IPS-20b (cell line): ENCODE measurements around the gene PMEPA1.

ENCODE experiments used
- H3K27ac ChIP-seq: one replicate; pipeline ENCODE4 v1.5.1; 2013; ENCODE audit warnings: low read length
- H3K27me3 ChIP-seq: 2 replicates; pipeline ENCODE4 v1.6.1; 2013; ENCODE audit warnings: mild to moderate bottlenecking, low read length, inconsistent platforms; ENCODE audit not compliant: insufficient read depth
- H3K36me3 ChIP-seq: 2 replicates; pipeline ENCODE4 v1.6.1; 2013; ENCODE audit warnings: low read depth, mild to moderate bottlenecking, inconsistent platforms, low read length, moderate library complexity; ENCODE audit not compliant: insufficient read depth
- H3K4me1 ChIP-seq: 2 replicates; pipeline ENCODE4 v1.6.1; 2013; ENCODE audit warnings: mild to moderate bottlenecking, control low read depth, inconsistent platforms, low read length, moderate library complexity; ENCODE audit not compliant: insufficient read depth
- H3K4me3 ChIP-seq: 2 replicates; pipeline ENCODE4 v1.5.1; 2013; ENCODE audit warnings: mild to moderate bottlenecking, low read length, inconsistent platforms
- H3K9ac ChIP-seq: 2 replicates; pipeline ENCODE4 v1.6.1; 2013; ENCODE audit warnings: low read depth, mild to moderate bottlenecking, inconsistent platforms, low read length, moderate library complexity
- H3K9me3 ChIP-seq: 2 replicates; pipeline ENCODE4 v1.6.1; 2013; ENCODE audit warnings: mild to moderate bottlenecking, low read depth, low read length, inconsistent platforms; ENCODE audit not compliant: insufficient read depth

Gene PMEPA1

DNA sequence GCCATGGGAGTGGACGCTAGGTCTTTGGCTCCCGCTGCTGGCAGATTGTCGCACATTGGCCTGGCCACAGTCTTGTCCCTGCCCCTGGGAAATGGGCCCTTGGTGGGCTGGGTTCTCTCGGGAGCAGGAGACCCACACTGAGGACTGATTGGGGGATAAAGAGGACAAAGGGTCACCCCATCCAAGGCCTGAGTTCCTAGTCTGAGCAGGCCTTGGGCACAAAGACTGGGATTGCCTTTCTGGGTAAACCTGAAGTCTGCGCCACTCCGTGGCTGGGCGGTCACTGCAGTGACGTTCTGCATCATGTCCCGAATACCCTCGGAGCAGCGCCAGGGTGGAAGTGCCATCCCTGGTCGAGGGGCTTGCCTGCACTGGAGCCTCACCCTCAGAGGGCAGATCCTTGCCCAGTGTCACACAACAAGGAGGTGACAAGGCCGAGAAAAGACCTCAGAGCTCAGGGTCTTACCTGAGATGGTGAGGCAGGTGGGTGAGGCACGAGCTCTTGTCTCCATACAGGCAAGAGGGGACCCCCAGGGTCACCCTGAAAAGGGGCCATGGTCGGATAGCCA, 53.5 kb downstream of the PMEPA1 start:
- peaks cover 29% of the 10 kb centered on the region; the same call in 1 of the 2 replicates for H3K36me3 ChIP-seq
- H3K27me3 ChIP-seq, result no peaks in the 10 kb centered on the region
- no peak overlapping the region for H3K27ac ChIP-seq
- H3K4me1 ChIP-seq, result peaks cover 2% of the 10 kb centered on the region
- H3K9me3 ChIP-seq, result no peaks in the 10 kb centered on the region
- H3K4me3 ChIP-seq, result no peak overlapping the region
- no peak overlapping the region for H3K9ac ChIP-seq

GRCh38 chr20:57655809-57656155, 54.0 kb downstream of the PMEPA1 start:
- H3K9me3 ChIP-seq, result no peaks in the 10 kb centered on the region
- H3K4me1 ChIP-seq, result peaks cover 2% of the 10 kb centered on the region
- H3K36me3 ChIP-seq, result peaks cover 34% of the 10 kb centered on the region; the same call in 1 of the 2 replicates
- H3K27ac ChIP-seq, result no peak overlapping the region
- H3K27me3 ChIP-seq, result no peaks in the 10 kb centered on the region
- no peak overlapping the region for H3K4me3 ChIP-seq
- H3K9ac ChIP-seq, result no peak overlapping the region

DNA sequence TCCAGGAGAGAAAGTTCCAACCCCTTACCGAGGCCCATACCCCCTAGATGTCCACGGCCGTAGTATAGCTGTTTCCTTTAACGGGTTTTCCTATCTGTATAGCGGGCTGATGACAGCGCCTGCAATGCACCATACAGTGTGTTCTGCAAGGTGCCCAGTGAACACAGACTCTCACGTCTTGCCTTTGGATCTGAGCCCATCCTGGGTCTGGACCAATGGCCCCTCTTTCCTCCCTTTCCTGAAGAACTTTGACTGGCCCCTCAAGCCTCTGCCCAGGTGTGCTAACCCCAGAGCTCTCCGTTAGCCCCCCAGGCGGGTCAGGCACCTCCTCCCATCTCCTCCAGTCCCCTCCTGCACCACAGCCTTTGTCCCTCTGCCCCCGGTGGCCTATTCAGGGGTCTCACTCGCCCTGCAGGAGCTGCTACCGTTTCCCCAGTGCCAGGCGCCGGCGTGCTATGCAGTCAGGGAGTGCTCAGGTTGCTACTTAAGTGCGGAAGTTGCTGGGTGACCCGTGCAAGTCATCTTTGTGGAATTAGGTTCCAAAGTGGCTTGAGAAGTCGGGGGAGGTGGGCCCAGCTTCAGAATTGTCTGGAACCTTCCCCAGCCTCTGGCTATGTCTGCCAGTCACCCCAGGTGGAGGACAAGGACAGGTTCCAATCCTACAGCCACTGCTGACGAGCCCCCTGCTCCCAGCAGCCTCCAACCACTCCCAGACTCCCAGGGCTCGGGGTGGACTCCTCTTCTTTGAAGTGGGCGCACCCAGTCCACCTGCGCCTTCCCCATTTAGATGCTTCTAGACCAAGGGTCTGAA, 54.6 kb downstream of the PMEPA1 start:
- Histone ChIP-seq H3K27ac (no peak overlapping the region), H3K9me3 (no peaks in the 10 kb centered on the region), H3K27me3 (no peaks in the 10 kb centered on the region), H3K9ac (no peak overlapping the region), H3K4me1 (peaks cover 2% of the 10 kb centered on the region), H3K4me3 (no peak overlapping the region), H3K36me3 (peaks cover 34% of the 10 kb centered on the region)

DNA sequence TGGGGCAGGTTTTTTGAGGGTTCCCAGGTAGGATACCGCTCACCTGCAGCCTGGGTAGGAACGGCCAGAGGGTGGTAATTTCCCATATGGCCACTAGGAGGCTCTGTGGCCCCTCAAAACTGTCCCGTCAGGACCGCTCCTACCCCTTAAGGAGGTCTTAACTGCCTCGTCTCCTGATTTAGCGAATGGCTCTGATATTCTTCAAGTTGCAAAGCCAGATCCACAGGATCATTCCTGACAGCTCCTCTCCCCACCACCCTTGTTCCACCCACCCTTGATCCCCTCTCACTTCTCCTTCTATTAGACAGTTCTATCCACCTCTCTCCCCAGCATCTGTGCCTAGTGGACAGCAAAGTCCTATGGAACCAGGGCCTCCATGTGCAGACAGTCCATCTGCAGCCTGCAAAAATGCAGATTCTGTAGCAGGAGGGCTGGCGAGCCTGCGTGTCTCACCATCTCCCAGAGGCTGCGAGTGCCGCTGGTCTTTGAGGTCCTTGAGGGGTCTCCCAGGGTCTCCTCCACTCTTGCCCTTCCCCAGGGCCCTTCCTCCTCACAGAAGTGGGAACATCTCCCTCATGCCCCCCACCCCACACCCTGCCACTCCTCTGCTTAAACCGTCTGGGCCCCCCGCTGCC, 55.3 kb downstream of the PMEPA1 start:
- Histone ChIP-seq H3K9ac (no peak overlapping the region), H3K27ac (no peak overlapping the region)

DNA sequence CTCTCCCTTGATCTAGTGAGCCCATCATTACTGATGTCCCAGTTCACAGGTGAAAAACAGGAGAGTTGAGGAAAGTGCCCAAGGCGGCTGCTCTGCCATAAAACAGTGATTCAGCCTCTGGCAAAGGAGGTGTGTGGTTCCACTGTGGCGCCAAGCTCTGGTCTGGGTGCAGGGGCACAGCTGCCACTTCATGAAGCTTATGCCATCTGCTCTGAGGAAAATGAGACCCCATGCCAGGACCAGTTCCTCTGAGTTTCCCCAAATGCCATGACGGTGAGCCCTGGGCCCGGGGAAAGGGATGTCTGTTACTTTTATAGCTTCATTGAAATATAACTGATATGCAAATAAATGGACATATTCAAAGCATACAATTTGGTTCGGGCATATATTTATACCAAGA, 55.9 kb downstream of the PMEPA1 start:
- Histone ChIP-seq H3K27me3 (no peaks in the 10 kb centered on the region), H3K36me3 (peaks cover 30% of the 10 kb centered on the region), H3K4me3 (no peak overlapping the region), H3K4me1 (peaks cover 2% of the 10 kb centered on the region), H3K9me3 (no peaks in the 10 kb centered on the region), H3K27ac (no peak overlapping the region), H3K9ac (no peak overlapping the region)

More for the DNA sequence above, 55.3 kb downstream of the PMEPA1 start:
- Histone ChIP-seq H3K4me1 (peaks cover 2% of the 10 kb centered on the region), H3K27me3 (no peaks in the 10 kb centered on the region), H3K36me3 (peaks cover 34% of the 10 kb centered on the region), H3K9me3 (no peaks in the 10 kb centered on the region), H3K4me3 (no peak overlapping the region)

DNA sequence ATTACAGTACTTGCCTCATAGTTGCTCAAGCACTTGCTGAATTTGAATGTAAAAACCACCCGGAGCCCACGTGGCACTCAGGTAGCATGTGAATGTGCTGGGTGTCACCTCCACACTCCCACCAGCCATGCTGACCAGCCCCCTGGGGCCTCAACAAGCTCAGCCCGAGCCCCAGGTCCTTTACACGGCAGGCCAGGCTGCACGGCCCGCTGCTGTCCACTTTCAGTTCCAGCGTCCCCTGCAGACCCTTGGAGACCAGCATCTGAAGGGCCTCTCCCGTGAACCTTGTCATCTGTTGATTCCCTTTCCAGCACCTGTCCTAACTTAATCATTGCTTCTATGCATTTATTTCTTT, 56.3 kb downstream of the PMEPA1 start:
- Histone ChIP-seq H3K9ac (no peak overlapping the region), H3K27me3 (no peaks in the 10 kb centered on the region), H3K4me3 (no peak overlapping the region), H3K27ac (no peak overlapping the region), H3K4me1 (peaks cover 2% of the 10 kb centered on the region), H3K9me3 (no peaks in the 10 kb centered on the region), H3K36me3 (peaks cover 26% of the 10 kb centered on the region)

GRCh38 chr20:57652606-57653545, 56.9 kb downstream of the PMEPA1 start:
- Histone ChIP-seq H3K27me3 (no peaks in the 10 kb centered on the region), H3K27ac (no peak overlapping the region), H3K36me3 (peaks cover 20% of the 10 kb centered on the region), H3K9me3 (no peaks in the 10 kb centered on the region), H3K4me1 (peaks cover 2% of the 10 kb centered on the region), H3K9ac (no peak overlapping the region), H3K4me3 (no peak overlapping the region)

GRCh38 chr20:57651881-57652605, 57.8 kb downstream of the PMEPA1 start:
- H3K9ac ChIP-seq, result no peak overlapping the region
- H3K9me3 ChIP-seq, result no peaks in the 10 kb centered on the region
- no peak overlapping the region for H3K4me3 ChIP-seq
- peaks cover 13% of the 10 kb centered on the region for H3K36me3 ChIP-seq
- H3K27ac ChIP-seq, result no peak overlapping the region
- H3K4me1 ChIP-seq, result peaks cover 2% of the 10 kb centered on the region
- no peaks in the 10 kb centered on the region for H3K27me3 ChIP-seq

- H3K9ac ChIP-seq, result no peak overlapping the region
- no peaks in the 10 kb centered on the region for H3K27me3 ChIP-seq
- peaks cover 2% of the 10 kb centered on the region; the same call in 1 of the 2 replicates for H3K9me3 ChIP-seq
- peaks cover 5% of the 10 kb centered on the region for H3K36me3 ChIP-seq
- no peak overlapping the region for H3K27ac ChIP-seq
- H3K4me1 ChIP-seq, result peaks cover 2% of the 10 kb centered on the region
- no peak overlapping the region for H3K4me3 ChIP-seq
Observed at GRCh38 chr20:57650756-57651483, 58.9 kb downstream of the PMEPA1 start.

DNA sequence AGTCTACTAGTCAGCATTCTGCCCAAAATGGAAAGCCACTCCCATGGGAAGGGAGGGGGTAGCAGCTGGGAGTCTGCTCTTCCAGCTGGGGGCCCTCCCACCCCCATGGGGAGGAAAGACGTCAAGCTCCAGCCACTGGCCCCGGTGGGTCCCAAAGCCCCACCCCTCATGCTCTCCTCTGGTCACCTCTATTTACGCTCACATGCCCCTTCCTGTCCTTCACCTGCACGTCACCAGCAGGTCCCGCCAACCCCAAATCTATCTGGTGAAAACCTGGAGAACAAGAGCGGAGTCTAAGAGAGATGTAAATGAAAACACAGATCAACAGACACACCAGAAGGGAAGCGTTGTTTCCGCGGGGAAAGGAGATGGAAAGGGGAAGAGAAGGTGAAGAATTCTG, 59.5 kb downstream of the PMEPA1 start:
- Histone ChIP-seq H3K4me3 (no peak overlapping the region), H3K9ac (no peak overlapping the region), H3K27ac (no peak overlapping the region), H3K9me3 (peaks cover 4% of the 10 kb centered on the region; the same call in 1 of the 2 replicates), H3K36me3 (peaks cover 5% of the 10 kb centered on the region), H3K4me1 (peaks cover 2% of the 10 kb centered on the region), H3K27me3 (no peaks in the 10 kb centered on the region)
